GM18502 (cell line): Measurements from ENCODE around the gene TOR2A.

ENCODE experiments used
- ATAC-seq: cut with Tn5 transposase; IDR thresholded peaks from one replicate; pipeline ENCODE4 v1.9.1; 2021; ENCODE audit warnings: mild to moderate bottlenecking; ENCODE audit not compliant: unreplicated experiment, poor library complexity

Gene TOR2A

GRCh38 chr9:127722055-127722745, 12.9 kb downstream of the TOR2A start:
- no peak for ATAC-seq

GRCh38 chr9:127721391-127721821, 13.7 kb downstream of the TOR2A start:
- no peak for ATAC-seq

GRCh38 chr9:127720865-127721227, 14.2 kb downstream of the TOR2A start:
- no peak for ATAC-seq

GRCh38 chr9:127720031-127720864, 14.8 kb downstream of the TOR2A start:
- ATAC-seq: no peak

- no peak for ATAC-seq
Measured at GRCh38 chr9:127717766-127718165, 17.3 kb downstream of the TOR2A start.

- no peak for ATAC-seq
Measured at GRCh38 chr9:127716412-127716811, 18.7 kb downstream of the TOR2A start.

- peak; percentile 94 for ATAC-seq
Measured at GRCh38 chr9:127715470-127716337, 19.4 kb downstream of the TOR2A start, which contains the start of the genes PTRH1 and TTC16. Gene PTRH1 (minus strand): TSS chr9:127715663. CDS start chr9:127715639, 24 bp downstream. Gene TTC16 (plus strand): TSS chr9:127716079. CDS start chr9:127716146, 67 bp downstream.

GRCh38 chr9:127714951-127715469, 20.1 kb downstream of the TOR2A start:
- no peak for ATAC-seq

GRCh38 chr9:127714020-127714750, 20.9 kb downstream of the TOR2A start:
- no peak for ATAC-seq

GRCh38 chr9:127712867-127713266, 22.2 kb downstream of the TOR2A start:
- no peak for ATAC-seq

- ATAC-seq: no peak
Measured at GRCh38 chr9:127712371-127712770, 22.7 kb downstream of the TOR2A start.

- ATAC-seq: no peak
Measured at GRCh38 chr9:127711831-127712274, 23.2 kb downstream of the TOR2A start.

- no peak for ATAC-seq
Measured at GRCh38 chr9:127711226-127711701, 23.8 kb downstream of the TOR2A start.

- no peak for ATAC-seq
Measured at GRCh38 chr9:127710204-127710783, 24.8 kb downstream of the TOR2A start.

- no peak for ATAC-seq
Measured at GRCh38 chr9:127708952-127709587, 26.0 kb downstream of the TOR2A start.

GRCh38 chr9:127707766-127708165, 27.3 kb downstream of the TOR2A start:
- ATAC-seq: no peak

GRCh38 chr9:127706836-127707241, 28.3 kb downstream of the TOR2A start, which contains the start of gene CFAP157:
Gene CFAP157 (plus strand): TSS chr9:127706988. CDS start chr9:127707032, 44 bp downstream.
- ATAC-seq: no peak

- no peak for ATAC-seq
Measured at GRCh38 chr9:127705577-127706379, 29.3 kb downstream of the TOR2A start.
